ENCODE data around the gene COMMD1.

GRCh38 chr2:62181843-62182242 lies 276.4 kb downstream of the COMMD1 start:
- TF ChIP-seq, protein P1, sequence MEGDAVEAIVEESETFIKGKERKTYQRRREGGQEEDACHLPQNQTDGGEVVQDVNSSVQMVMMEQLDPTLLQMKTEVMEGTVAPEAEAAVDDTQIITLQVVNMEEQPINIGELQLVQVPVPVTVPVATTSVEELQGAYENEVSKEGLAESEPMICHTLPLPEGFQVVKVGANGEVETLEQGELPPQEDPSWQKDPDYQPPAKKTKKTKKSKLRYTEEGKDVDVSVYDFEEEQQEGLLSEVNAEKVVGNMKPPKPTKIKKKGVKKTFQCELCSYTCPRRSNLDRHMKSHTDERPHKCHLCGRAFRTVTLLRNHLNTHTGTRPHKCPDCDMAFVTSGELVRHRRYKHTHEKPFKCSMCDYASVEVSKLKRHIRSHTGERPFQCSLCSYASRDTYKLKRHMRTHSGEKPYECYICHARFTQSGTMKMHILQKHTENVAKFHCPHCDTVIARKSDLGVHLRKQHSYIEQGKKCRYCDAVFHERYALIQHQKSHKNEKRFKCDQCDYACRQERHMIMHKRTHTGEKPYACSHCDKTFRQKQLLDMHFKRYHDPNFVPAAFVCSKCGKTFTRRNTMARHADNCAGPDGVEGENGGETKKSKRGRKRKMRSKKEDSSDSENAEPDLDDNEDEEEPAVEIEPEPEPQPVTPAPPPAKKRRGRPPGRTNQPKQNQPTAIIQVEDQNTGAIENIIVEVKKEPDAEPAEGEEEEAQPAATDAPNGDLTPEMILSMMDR (IDR thresholded peaks at IDR 0.05): no peak
- no peak for TF ChIP-seq POLR2A (IDR thresholded peaks at IDR 0.05)

Data from uterus (tissue), 2 donors.